Activated CD8-positive, alpha-beta memory T cell treated with anti-CD3 and anti-CD28 coated beads, Interleukin-2, amount 10 ng/mL, durations not matched to agents 7 days and 5 days (primary cell): ENCODE measurements around the gene PIGU. TPM values are rescaled to one million over a fixed set of nuclear protein-coding genes. Genes with fewer than 3 reads are reported as not detected.
"Not testable (repeated sequence)": the region's sequence is repeated elsewhere in the genome, so short reads cannot be mapped to it uniquely, and the experiment has no call there.

Source experiments
- ATAC-seq: fragments of 150-1000 bp; cut with Tn5 transposase; one replicate; pipeline ENCODE4 v1.10.0; 2021; ENCODE audit warnings: moderate library complexity
- CTCF ChIA-PET: fragments of 350-600 bp; sonication (Branson Sonifier 250); formaldehyde crosslinking; loops from one replicate; lab custom pipeline; 2021; ENCODE audit warnings: antibody characterized with exemption; lab: Charles Lee
- DNase-seq: peaks from one replicate; pipeline ENCODE4 v3.0.0-alpha.2; 2020
- H3K27ac Mint-ChIP-seq: one replicate; pipeline ENCODE4 v1.8.0; 2021; ENCODE audit warnings: mild to moderate bottlenecking, mixed read lengths
- H3K27me3 Mint-ChIP-seq: one replicate; pipeline ENCODE4 v1.8.0; 2021; ENCODE audit warnings: mixed read lengths
- H3K36me3 Mint-ChIP-seq: one replicate; pipeline ENCODE4 v1.8.0; 2021; ENCODE audit warnings: mild to moderate bottlenecking, mixed read lengths
- H3K4me1 Mint-ChIP-seq: one replicate; pipeline ENCODE4 v1.8.0; 2021; ENCODE audit warnings: mixed read lengths
- H3K4me3 Mint-ChIP-seq: one replicate; pipeline ENCODE4 v1.8.0; 2021; ENCODE audit warnings: mild to moderate bottlenecking, moderate library complexity, mixed read lengths
- H3K9me3 Mint-ChIP-seq: one replicate; pipeline ENCODE4 v1.8.0; 2022; ENCODE audit warnings: low read depth, mixed read lengths
- total RNA-seq, 2 experiments: library from RNA; stranded (reverse); gene quantifications; one replicate each; pipeline ENCODE4 v1.2.3, GENCODE V29; 2021

PIGU gene
- total RNA-seq, 2 experiments from 2014 or later, result 20.5 to 20.7 TPM

DNA sequence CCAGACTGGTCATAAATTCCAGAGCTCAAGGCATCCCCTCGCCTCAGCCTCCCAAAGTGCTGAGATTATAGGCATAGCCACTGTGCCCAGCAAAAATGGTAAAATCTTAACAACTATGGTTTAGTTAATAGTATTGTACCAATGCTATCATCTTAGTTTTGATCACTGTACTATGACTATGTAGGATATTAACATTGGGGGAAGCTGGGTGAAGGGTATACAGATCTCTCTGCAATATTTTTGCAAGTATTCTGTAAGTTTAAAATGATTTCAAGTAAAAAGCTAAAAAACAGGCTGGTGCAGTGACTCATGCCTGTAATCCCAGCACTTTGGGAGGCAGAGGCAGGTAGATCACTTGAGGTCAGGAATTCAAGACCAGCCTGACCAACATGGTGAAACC is 7.8 kb downstream of the PIGU start:
- H3K4me1 Mint-ChIP-seq, result peaks cover 2% of the 10 kb centered on the region
- no peaks in the 10 kb centered on the region for H3K9me3 Mint-ChIP-seq
- DNase-seq (no peak), ATAC-seq (no peak)
- no peaks in the 10 kb centered on the region for H3K27me3 Mint-ChIP-seq
- CTCF ChIA-PET, result interaction anchor here (0.6 to 1.9 kb wide), 2 partner anchors 358 to 642 kb away, joined by 3 to 5 read pairs; no protein-coding TSS in a partner anchor
- H3K36me3 Mint-ChIP-seq, result peaks cover 5% of the 10 kb centered on the region
- no peak overlapping the region for H3K4me3 Mint-ChIP-seq
- no peak overlapping the region for H3K27ac Mint-ChIP-seq

DNA sequence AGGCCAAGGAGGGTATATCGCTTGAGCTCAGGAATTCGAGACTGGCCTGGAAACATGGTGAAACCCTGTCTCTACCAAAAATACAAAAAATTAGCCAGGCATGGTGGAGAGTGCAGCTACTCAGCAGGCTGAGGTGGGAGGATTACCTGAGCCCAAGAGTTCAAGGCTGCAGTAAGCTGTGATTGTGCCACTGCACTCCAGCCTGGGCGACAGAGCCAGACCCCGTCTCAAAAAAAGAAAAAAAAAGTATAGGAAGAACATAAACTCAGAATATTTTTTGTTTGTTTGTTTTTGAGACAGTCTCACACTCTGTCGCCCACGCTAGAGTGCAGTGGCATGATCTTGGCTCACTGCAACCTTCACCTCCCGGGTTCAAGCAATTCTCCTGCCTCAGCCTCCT is 12.1 kb downstream of the PIGU start:
- not testable (repeated sequence) for H3K36me3 Mint-ChIP-seq, ATAC-seq, H3K27ac Mint-ChIP-seq, H3K27me3 Mint-ChIP-seq, H3K9me3 Mint-ChIP-seq, H3K4me3 Mint-ChIP-seq, H3K4me1 Mint-ChIP-seq, DNase-seq
- CTCF ChIA-PET, result interaction anchor here (1.4 kb wide), 1 partner anchor 9 kb away, joined by 3 read pairs; no protein-coding TSS in a partner anchor

DNA sequence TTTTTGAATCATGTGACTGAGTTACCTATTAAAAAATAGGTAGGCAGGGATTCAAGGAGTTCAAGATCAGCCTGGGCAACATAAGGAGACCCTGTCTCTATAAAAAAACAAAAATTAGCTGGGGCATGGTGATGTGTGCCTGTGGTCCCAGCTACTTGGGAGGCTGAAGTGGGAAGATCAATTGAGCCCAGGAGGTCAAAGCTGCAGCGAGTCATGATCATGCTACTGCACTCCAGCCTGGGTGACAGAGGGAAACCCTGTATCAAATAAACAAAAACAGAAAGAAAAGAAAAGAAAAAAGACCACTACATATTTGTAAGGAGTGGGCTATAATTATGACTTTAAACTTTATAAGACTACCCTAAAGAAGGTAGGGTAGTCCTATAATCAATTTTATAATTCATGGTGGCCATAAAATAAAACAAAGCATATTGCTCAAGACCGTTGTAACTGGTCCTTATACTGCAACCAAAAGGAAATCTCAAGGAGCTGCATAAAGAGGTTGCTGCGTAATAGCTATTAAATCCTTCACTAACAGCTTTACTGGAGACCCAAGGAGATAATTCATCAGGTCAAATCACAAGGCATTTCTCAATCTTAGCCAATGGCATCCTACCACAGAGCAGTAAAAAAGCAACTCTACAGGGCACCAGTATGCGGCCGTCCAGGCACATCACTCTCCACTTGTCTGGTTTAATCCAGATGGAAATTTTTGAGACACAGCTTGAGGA is 13.5 kb downstream of the PIGU start:
- DNase-seq (no peak), ATAC-seq (no peak)
- Mint-ChIP-seq H3K9me3 (no peaks in the 10 kb centered on the region), H3K27ac (no peak overlapping the region), H3K4me3 (no peak overlapping the region), H3K27me3 (no peaks in the 10 kb centered on the region), H3K4me1 (peaks cover 8% of the 10 kb centered on the region), H3K36me3 (no peaks in the 10 kb centered on the region)
- CTCF ChIA-PET, result interaction anchor here (1.4 kb wide), 1 partner anchor 10 kb away, joined by 3 read pairs; no protein-coding TSS in a partner anchor

DNA sequence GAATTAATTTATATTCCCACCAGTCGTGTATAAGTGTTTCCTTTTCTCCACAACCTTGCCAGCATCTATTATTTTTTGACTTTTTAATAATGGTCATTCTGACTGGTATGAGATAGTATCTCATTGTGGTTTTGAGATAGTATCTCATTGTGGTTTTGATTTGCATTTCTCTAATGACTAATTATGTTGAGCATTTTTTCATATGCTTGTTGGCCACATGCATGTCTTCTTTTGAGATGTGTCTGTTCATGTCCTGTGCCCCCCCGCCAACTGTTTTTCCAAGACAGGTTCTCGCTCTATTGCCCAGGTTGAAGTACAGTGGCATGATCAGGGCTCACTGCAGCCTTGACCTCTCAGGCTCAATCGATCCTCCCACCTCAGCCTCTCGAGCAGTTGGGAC is 15.1 kb downstream of the PIGU start:
- CTCF ChIA-PET, H3K4me3 Mint-ChIP-seq, H3K27ac Mint-ChIP-seq, ATAC-seq, H3K9me3 Mint-ChIP-seq, H3K36me3 Mint-ChIP-seq, DNase-seq, H3K27me3 Mint-ChIP-seq, H3K4me1 Mint-ChIP-seq: not testable (repeated sequence)

DNA sequence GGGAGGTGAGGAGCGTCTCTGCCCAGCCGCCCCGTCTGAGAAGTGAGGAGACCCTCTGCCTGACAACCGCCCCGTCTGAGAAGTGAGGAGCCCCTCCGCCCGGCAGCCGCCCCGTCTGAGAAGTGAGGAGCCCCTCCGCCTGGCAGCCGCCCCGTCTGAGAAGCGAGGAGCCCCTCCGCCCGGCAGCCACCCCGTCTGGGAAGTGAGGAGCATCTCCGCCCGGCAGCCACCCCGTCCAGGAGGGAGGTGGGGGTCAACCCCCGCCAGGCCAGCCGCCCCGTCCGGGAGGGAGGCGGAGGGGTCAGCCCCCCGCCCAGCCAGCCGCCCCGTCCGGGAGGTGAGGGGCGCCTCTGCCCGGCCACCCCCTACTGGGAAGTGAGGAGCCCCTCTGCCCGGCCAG is 18.2 kb downstream of the PIGU start:
- ATAC-seq, H3K4me3 Mint-ChIP-seq, DNase-seq, H3K9me3 Mint-ChIP-seq, H3K27ac Mint-ChIP-seq, CTCF ChIA-PET, H3K27me3 Mint-ChIP-seq, H3K4me1 Mint-ChIP-seq, H3K36me3 Mint-ChIP-seq: not testable (repeated sequence)

DNA sequence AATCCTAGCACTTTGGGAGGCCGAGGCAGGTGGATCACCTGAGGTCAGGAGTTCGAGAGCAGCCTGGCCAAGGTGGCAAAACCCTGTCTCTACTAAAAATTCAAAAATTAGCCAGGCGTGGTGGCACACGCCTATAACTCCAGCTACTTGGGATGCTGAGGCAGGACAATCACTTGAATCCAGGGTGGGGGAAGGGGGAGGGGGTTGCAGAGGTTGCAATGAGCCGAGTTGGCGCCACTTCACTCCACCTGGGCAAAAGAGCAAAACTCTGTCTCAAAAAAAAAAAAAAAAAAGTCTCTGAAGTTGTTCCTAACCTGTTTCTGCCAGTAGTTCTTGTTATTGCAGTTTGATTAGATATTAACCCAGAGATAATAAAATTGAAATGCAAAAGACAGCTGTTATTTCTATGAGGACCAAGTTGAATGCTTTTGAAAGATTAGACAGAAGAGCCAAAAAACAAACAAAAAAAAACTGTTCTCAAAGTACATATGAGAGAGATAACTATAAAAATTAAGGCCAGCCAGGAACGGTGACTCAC is 22.6 kb downstream of the PIGU start:
- DNase-seq (no peak), ATAC-seq (no peak)
- H3K9me3 Mint-ChIP-seq, result no peaks in the 10 kb centered on the region
- peaks cover 26% of the 10 kb centered on the region for H3K36me3 Mint-ChIP-seq
- H3K27ac Mint-ChIP-seq, result no peak overlapping the region
- CTCF ChIA-PET, result no interaction called here
- H3K27me3 Mint-ChIP-seq, result no peaks in the 10 kb centered on the region
- H3K4me3 Mint-ChIP-seq, result no peak overlapping the region
- no peaks in the 10 kb centered on the region for H3K4me1 Mint-ChIP-seq

DNA sequence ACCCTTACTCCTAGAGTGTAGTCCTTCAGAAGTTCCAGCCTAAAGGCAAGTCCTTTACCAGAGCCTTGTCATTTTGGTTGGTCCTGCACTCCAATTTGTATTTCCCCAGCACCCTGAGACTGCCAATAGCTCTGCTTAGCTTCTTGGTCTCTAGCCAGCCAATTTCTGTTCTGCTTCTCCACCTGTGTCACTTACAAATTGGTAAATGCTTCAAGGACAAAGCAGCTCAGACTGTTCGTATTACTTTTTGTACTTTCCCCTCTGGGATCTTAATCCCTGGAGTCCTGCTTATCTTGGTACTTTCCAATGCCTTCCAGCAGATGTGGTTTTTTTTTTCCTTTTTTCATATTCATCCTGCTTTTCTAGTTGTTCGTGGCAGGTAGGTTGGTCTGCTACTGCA is 25.7 kb downstream of the PIGU start:
- Mint-ChIP-seq H3K4me3 (no peak overlapping the region), H3K36me3 (peaks cover 22% of the 10 kb centered on the region), H3K9me3 (no peaks in the 10 kb centered on the region), H3K27me3 (no peaks in the 10 kb centered on the region), H3K27ac (no peak overlapping the region), H3K4me1 (no peaks in the 10 kb centered on the region)
- ATAC-seq, result no peak
- no peak for DNase-seq
- CTCF ChIA-PET, result interaction anchor here (1.4 kb wide), 1 partner anchor 25 kb away, joined by 3 read pairs; no protein-coding TSS in a partner anchor

DNA sequence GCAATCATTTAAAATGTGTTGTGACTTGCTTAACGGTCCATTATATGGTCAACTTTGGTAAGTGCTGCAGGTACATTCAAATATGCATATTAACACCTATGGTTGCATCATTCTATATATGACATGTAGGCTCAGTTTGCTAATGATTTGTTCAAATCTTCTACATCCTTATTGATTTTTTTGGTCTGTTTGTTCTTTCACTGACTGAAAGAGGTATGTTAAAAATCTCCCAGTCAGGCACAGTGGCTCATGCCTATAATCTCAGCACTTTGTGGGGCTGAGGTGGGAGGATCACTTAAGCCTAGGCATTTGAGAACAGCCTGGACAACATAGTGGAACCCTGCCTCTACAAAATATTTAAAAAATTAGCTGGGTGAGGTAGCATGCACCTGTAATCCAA is 29.2 kb downstream of the PIGU start:
- ATAC-seq, result no peak
- no peaks in the 10 kb centered on the region for H3K9me3 Mint-ChIP-seq
- no peak for DNase-seq
- no peaks in the 10 kb centered on the region for H3K27me3 Mint-ChIP-seq
- peaks cover 16% of the 10 kb centered on the region for H3K36me3 Mint-ChIP-seq
- H3K4me3 Mint-ChIP-seq, result no peak overlapping the region
- CTCF ChIA-PET, result no interaction called here
- H3K4me1 Mint-ChIP-seq, result no peaks in the 10 kb centered on the region
- no peak overlapping the region for H3K27ac Mint-ChIP-seq

DNA sequence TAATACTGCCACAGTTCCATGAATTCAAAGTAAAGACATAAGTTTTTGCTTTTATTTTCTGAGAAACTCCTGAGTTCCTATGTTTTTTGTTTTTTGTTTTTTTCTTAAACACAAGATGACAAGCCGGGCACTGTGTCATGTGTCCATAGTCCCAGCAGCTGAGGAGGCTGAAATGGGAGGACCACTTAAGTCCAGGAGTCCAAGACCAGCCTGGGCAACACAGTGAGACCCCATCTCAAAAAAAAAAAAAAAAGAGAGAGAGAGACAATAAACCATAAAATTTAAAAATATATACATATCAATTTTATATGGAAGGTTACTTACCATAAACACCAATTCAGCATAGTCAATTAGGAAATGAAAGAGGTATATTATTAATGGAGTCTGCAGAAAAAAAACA is 31.9 kb downstream of the PIGU start:
- Mint-ChIP-seq H3K36me3 (peaks cover 1% of the 10 kb centered on the region), H3K4me1 (peaks cover 1% of the 10 kb centered on the region), H3K27ac (no peak overlapping the region), H3K9me3 (no peaks in the 10 kb centered on the region), H3K4me3 (no peak overlapping the region), H3K27me3 (no peaks in the 10 kb centered on the region)
- DNase-seq, result no peak
- CTCF ChIA-PET, result interaction anchor here (0.6 kb wide), 1 partner anchor 125 kb away, joined by 3 read pairs; no protein-coding TSS in a partner anchor
- no peak for ATAC-seq

DNA sequence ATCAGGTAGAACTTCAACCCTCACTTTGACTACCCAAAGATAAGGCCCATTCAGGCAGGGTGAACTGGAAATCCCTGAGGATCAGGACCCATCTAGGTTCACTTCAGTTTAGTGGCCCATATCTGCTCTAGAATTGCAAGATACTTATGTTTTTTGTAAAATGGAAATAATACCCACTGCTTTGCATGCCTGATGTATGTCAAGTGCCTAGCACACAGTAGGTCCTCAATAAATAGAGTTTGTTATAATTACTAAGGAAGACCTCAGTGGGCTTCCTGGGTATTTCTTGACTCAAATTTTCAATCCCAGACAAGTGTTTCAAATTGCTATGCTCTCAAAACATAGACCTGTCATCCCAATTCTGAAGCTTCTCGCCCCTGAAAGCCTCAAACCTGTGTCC is 32.5 kb downstream of the PIGU start:
- no peak overlapping the region for H3K27ac Mint-ChIP-seq
- H3K9me3 Mint-ChIP-seq, result no peaks in the 10 kb centered on the region
- peaks cover 1% of the 10 kb centered on the region for H3K36me3 Mint-ChIP-seq
- H3K4me3 Mint-ChIP-seq, result no peak overlapping the region
- H3K27me3 Mint-ChIP-seq, result no peaks in the 10 kb centered on the region
- no peak for DNase-seq
- ATAC-seq, result no peak
- peaks cover 1% of the 10 kb centered on the region for H3K4me1 Mint-ChIP-seq
- CTCF ChIA-PET, result no interaction called here

DNA sequence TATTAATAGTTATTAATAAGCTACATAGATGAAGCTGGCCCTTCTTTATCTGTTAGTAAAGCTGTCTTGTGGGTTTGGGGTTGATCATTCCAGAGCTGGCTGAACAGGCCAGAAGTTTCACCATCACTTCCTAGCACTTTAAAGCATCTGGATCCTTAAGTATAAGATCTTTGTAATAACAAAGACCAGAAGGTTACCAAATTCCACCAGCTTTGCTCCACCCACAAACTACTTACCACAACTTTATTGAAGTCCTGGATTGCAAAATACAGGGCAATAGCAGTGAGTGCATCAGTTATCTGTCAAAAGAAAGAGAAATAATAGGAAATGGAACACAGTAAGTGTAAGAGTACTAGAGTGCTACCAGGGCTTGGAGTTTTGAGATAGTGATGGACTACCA is 33.0 kb downstream of the PIGU start:
- Mint-ChIP-seq H3K36me3 (peaks cover 1% of the 10 kb centered on the region), H3K9me3 (no peaks in the 10 kb centered on the region), H3K4me1 (peaks cover 1% of the 10 kb centered on the region), H3K4me3 (no peak overlapping the region), H3K27me3 (no peaks in the 10 kb centered on the region), H3K27ac (no peak overlapping the region)
- CTCF ChIA-PET, result no interaction called here
- ATAC-seq (no peak), DNase-seq (no peak)

DNA sequence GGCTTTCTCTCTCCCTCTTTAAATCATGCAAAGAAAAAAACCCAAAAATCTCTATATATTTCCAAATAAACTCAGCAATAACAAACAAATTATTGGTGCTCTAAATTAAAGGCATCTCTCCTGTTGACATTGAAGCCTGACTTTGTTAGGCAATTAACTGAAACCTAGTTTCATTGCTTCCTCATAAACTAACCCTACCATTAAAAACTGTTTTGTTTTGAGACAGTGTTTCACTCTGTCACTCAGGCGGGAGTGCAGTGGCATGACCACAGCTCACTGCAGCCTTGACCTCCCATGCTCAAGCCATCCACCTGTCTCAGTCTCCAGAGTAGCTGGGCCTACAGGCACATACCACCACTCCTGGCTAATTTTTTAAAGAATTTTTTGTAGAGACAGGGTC is 34.9 kb downstream of the PIGU start:
- DNase-seq, result no peak
- H3K27me3 Mint-ChIP-seq, result no peaks in the 10 kb centered on the region
- H3K36me3 Mint-ChIP-seq, result peaks cover 5% of the 10 kb centered on the region
- no peak overlapping the region for H3K27ac Mint-ChIP-seq
- H3K4me1 Mint-ChIP-seq, result peaks cover 1% of the 10 kb centered on the region
- no peak for ATAC-seq
- CTCF ChIA-PET, result no interaction called here
- no peaks in the 10 kb centered on the region for H3K9me3 Mint-ChIP-seq
- no peak overlapping the region for H3K4me3 Mint-ChIP-seq

DNA sequence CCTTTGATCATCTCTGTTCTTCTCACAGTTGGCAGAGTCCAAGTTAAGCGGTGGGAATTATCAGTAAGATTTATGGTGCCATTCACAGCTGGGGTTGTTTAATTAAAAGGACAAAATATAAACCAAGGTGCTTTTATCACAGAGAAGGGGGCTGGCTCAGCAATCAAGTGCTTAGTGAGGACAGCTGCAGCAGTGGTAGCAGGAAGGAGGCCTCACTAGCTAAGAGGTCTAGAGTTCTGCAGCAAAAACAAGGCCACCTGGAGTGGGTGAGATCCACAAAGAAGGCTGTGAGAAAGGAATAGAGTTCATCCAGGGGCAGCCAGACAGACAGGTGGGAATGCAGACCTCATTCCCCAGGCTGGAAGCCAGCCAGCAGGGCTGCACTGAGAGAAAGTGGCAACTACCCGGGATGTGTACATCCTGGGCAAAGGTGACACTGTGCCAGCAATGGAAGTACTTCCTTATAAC is 37.1 kb downstream of the PIGU start:
- ATAC-seq, result no peak
- H3K27ac Mint-ChIP-seq, result no peak overlapping the region
- DNase-seq, result no peak
- CTCF ChIA-PET, result no interaction called here
- no peaks in the 10 kb centered on the region for H3K27me3 Mint-ChIP-seq
- H3K36me3 Mint-ChIP-seq, result peaks cover 7% of the 10 kb centered on the region
- H3K4me3 Mint-ChIP-seq, result no peak overlapping the region
- no peaks in the 10 kb centered on the region for H3K9me3 Mint-ChIP-seq
- H3K4me1 Mint-ChIP-seq, result peaks cover 1% of the 10 kb centered on the region

DNA sequence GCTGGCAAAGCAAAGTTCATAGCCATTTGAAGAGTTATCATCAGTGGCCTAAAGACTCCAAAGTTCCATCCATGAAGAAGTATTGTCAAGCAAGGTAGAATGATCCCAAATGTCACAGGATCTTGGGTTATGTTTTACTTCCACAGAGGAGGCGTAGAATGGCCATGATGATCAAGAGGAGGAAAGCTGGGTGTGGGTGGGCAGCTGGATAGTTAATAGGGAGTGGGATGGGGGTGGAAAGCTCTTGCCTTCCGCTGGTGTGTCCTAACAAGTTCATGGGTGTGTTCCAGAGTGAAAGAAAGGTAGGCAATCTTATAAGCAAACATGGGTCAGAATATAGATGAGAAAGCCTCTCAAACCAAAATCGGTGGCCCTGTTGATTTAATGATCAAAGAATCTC is 38.4 kb downstream of the PIGU start:
- no peak overlapping the region for H3K27ac Mint-ChIP-seq
- H3K4me1 Mint-ChIP-seq, result peaks cover 1% of the 10 kb centered on the region
- CTCF ChIA-PET, result no interaction called here
- no peaks in the 10 kb centered on the region for H3K9me3 Mint-ChIP-seq
- H3K4me3 Mint-ChIP-seq, result no peak overlapping the region
- DNase-seq (no peak), ATAC-seq (no peak)
- no peaks in the 10 kb centered on the region for H3K27me3 Mint-ChIP-seq
- peaks cover 9% of the 10 kb centered on the region for H3K36me3 Mint-ChIP-seq
